AG10803 (cell line): ENCODE measurements around the gene PID1.

Experiments
- DNase-seq: peaks from one replicate; pipeline ENCODE4 v3.0.0; 2010; ENCODE audit warnings: low read depth
- H3K4me3 ChIP-seq: 2 replicates; pipeline ENCODE4 v1.5.1; 2011; ENCODE audit warnings: mild to moderate bottlenecking, low read length, control low read depth
- CTCF ChIP-seq: conservative IDR thresholded peaks from 2 replicates; pipeline ENCODE4 v1.5.1; 2011; ENCODE audit warnings: mild to moderate bottlenecking, low read length, control low read depth, inconsistent platforms

The PID1 gene

GRCh38 chr2:229118927-229119326 is 152.2 kb downstream of the PID1 start:
- no peak overlapping the region for H3K4me3 ChIP-seq
- DNase-seq = no peak
- no peak for TF ChIP-seq CTCF

- H3K4me3 ChIP-seq = no peak overlapping the region
- no peak for DNase-seq
- no peak for TF ChIP-seq CTCF
Observed at GRCh38 chr2:229118336-229118735, 152.8 kb downstream of the PID1 start.

- DNase-seq = no peak
- no peak overlapping the region for H3K4me3 ChIP-seq
- TF ChIP-seq CTCF = no peak
Observed at GRCh38 chr2:229111744-229112143, 159.3 kb downstream of the PID1 start.

- no peak for TF ChIP-seq CTCF
- DNase-seq = no peak
- H3K4me3 ChIP-seq = no peak overlapping the region
Observed at GRCh38 chr2:229109195-229109594, 161.9 kb downstream of the PID1 start.

GRCh38 chr2:229107601-229108000 is 163.5 kb downstream of the PID1 start:
- TF ChIP-seq CTCF = no peak
- no peak overlapping the region for H3K4me3 ChIP-seq
- no peak for DNase-seq

- no peak overlapping the region for H3K4me3 ChIP-seq
- no peak for DNase-seq
- no peak for TF ChIP-seq CTCF
Observed at GRCh38 chr2:229104974-229105387, 166.1 kb downstream of the PID1 start.

GRCh38 chr2:229104025-229104424 is 167.1 kb downstream of the PID1 start:
- no peak for TF ChIP-seq CTCF
- H3K4me3 ChIP-seq = no peak overlapping the region
- no peak for DNase-seq
